AG08395 (cell line): ENCODE data around the gene UTP25.
"Not testable (repeated sequence)": the region's sequence is repeated elsewhere in the genome, so short reads cannot be mapped to it uniquely, and the experiment has no call there.

Experiments used
- DNase-seq: peaks from one replicate; pipeline ENCODE4 v3.0.0; 2012; ENCODE audit warnings: mixed read lengths, low spot score

Gene UTP25

GRCh38 chr1:209896346-209896745 lies 68.6 kb downstream of the UTP25 start:
- DNase-seq = no peak

GRCh38 chr1:209898271-209898670 lies 70.5 kb downstream of the UTP25 start:
- DNase-seq = not testable (repeated sequence)

GRCh38 chr1:209898851-209899250 lies 71.1 kb downstream of the UTP25 start:
- DNase-seq = not testable (repeated sequence)

GRCh38 chr1:209899948-209900347 lies 72.2 kb downstream of the UTP25 start:
- no peak for DNase-seq

- peak; percentile 74 for DNase-seq
Observed at GRCh38 chr1:209900734-209901133, 73.0 kb downstream of the UTP25 start.

- DNase-seq = no peak
Observed at GRCh38 chr1:209901211-209901610, 73.4 kb downstream of the UTP25 start.

- DNase-seq = not testable (repeated sequence)
Observed at GRCh38 chr1:209904774-209905173, 77.0 kb downstream of the UTP25 start.
